GM08714 (cell line): ENCODE data around the gene TLDC2.
"Not testable (repeated sequence)": the region's sequence is repeated elsewhere in the genome, so short reads cannot be mapped to it uniquely, and the experiment has no call there.

Experiments used
- H3K4me3 ChIP-seq: fragments of 200-500 bp; sonication (Bioruptor generic); 2 replicates; pipeline ENCODE4 v1.5.1; 2014; ENCODE audit warnings: mild to moderate bottlenecking, low read length, inconsistent platforms
- ZNF274 ChIP-seq: IDR thresholded peaks from 2 replicates; pipeline ENCODE4 v1.6.1; 2012; ENCODE audit warnings: mild to moderate bottlenecking, low read depth, low read length

Gene TLDC2

GRCh38 chr20:36932476-36933426, 56.8 kb downstream of the TLDC2 start:
- no peak overlapping the region for H3K4me3 ChIP-seq
- TF ChIP-seq ZNF274: no peak

GRCh38 chr20:36933571-36933970, 57.6 kb downstream of the TLDC2 start:
- not testable (repeated sequence) for H3K4me3 ChIP-seq

GRCh38 chr20:36936341-36936740, 60.4 kb downstream of the TLDC2 start:
- TF ChIP-seq ZNF274: no peak

GRCh38 chr20:36936761-36937401, 60.9 kb downstream of the TLDC2 start:
- not testable (repeated sequence) for H3K4me3 ChIP-seq

More at GRCh38 chr20:36936341-36936740, 60.4 kb downstream of the TLDC2 start:
- no peak overlapping the region for H3K4me3 ChIP-seq

- no peak for TF ChIP-seq ZNF274
- H3K4me3 ChIP-seq: no peak overlapping the region
Observed at GRCh38 chr20:36937402-36937770, 61.4 kb downstream of the TLDC2 start.

GRCh38 chr20:36941401-36941835, 65.5 kb downstream of the TLDC2 start:
- no peak for TF ChIP-seq ZNF274
- H3K4me3 ChIP-seq: no peak overlapping the region
